KMS-11 (cell line): ENCODE data around the gene PRKD3.

Experiments
- H2AFZ ChIP-seq: fragments of 200-600 bp; sonication (generic); 2 replicates; pipeline ENCODE4 v1.6.1; 2016; ENCODE audit warnings: antibody characterized with exemption, mixed run types, low read depth
- H3K27ac ChIP-seq: fragments of 200-600 bp; sonication (generic); 2 replicates; pipeline ENCODE4 v1.6.1; 2016; ENCODE audit warnings: mild to moderate bottlenecking, mixed run types
- H3K27me3 ChIP-seq: fragments of 200-600 bp; sonication (generic); 2 replicates; pipeline ENCODE4 v1.6.1; 2017; ENCODE audit warnings: mild to moderate bottlenecking, low read depth, mixed run types, moderate library complexity; ENCODE audit not compliant: insufficient read depth
- H3K36me3 ChIP-seq: fragments of 200-600 bp; sonication (generic); 2 replicates; pipeline ENCODE4 v1.6.1; 2017; ENCODE audit warnings: mild to moderate bottlenecking, mixed run types; ENCODE audit not compliant: insufficient read depth
- H3K4me1 ChIP-seq: fragments of 200-600 bp; sonication (generic); 2 replicates; pipeline ENCODE4 v1.6.1; 2016; ENCODE audit warnings: mild to moderate bottlenecking, low read depth, mixed run types; ENCODE audit not compliant: poor library complexity, severe bottlenecking
- H3K4me2 ChIP-seq: fragments of 200-600 bp; sonication (generic); 2 replicates; pipeline ENCODE4 v1.7.0; 2016; ENCODE audit warnings: mild to moderate bottlenecking, mixed run types
- H3K4me3 ChIP-seq: fragments of 200-600 bp; sonication (generic); IDR thresholded peaks from 2 replicates; pipeline ENCODE4 v1.6.1; 2017; ENCODE audit warnings: low read depth, low read length, mixed read lengths; ENCODE audit not compliant: insufficient read depth
- H3K79me2 ChIP-seq: fragments of 200-600 bp; sonication (generic); 2 replicates; pipeline ENCODE4 v1.6.1; 2016; ENCODE audit warnings: low read depth, mixed run types; ENCODE audit not compliant: insufficient read depth
- H3K9ac ChIP-seq: fragments of 200-600 bp; sonication (generic); 2 replicates; pipeline ENCODE4 v1.6.1; 2016; ENCODE audit warnings: mild to moderate bottlenecking, mixed run types
- H4K20me1 ChIP-seq: fragments of 200-600 bp; sonication (generic); 2 replicates; pipeline ENCODE4 v1.6.1; 2016; ENCODE audit warnings: mild to moderate bottlenecking, mixed run types; ENCODE audit not compliant: insufficient read depth
- TF ChIP-seq, protein P1 (sequence below): fragments of 200-600 bp; sonication (generic); conservative IDR thresholded peaks from 2 replicates; pipeline ENCODE4 v1.6.1; 2017; ENCODE audit warnings: low read depth, mild to moderate bottlenecking, antibody characterized with exemption, low read length, moderate library complexity, mixed read lengths

Gene PRKD3

DNA sequence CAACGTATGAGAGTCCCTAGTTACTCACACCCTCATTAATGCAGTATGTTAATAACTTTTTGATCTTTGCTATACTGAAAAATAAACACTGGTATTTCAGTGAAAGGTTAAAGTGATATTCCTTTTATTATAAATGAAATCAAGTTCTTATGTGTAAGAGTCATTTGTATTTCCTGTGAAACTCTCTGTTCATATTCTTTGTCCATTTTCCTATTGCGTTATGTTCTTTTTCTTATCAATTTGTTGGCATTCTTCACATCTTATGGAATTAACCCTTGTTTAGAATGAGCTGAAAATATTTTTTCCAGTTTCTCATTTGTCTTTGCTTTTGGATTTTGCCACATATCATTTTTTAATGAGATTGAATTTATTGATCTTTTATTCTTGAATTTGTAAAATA lies 48.3 kb downstream of the PRKD3 start:
- TF ChIP-seq, protein P1, sequence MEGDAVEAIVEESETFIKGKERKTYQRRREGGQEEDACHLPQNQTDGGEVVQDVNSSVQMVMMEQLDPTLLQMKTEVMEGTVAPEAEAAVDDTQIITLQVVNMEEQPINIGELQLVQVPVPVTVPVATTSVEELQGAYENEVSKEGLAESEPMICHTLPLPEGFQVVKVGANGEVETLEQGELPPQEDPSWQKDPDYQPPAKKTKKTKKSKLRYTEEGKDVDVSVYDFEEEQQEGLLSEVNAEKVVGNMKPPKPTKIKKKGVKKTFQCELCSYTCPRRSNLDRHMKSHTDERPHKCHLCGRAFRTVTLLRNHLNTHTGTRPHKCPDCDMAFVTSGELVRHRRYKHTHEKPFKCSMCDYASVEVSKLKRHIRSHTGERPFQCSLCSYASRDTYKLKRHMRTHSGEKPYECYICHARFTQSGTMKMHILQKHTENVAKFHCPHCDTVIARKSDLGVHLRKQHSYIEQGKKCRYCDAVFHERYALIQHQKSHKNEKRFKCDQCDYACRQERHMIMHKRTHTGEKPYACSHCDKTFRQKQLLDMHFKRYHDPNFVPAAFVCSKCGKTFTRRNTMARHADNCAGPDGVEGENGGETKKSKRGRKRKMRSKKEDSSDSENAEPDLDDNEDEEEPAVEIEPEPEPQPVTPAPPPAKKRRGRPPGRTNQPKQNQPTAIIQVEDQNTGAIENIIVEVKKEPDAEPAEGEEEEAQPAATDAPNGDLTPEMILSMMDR = no peak
- H3K4me1 ChIP-seq = peaks cover 26% of the 10 kb centered on the region
- peaks cover 29% of the 10 kb centered on the region for H4K20me1 ChIP-seq
- no peak overlapping the region for H3K4me2 ChIP-seq
- no peak overlapping the region for H2AFZ ChIP-seq
- H3K36me3 ChIP-seq = peaks cover 60% of the 10 kb centered on the region
- H3K4me3 ChIP-seq = no peak overlapping the region
- no peak overlapping the region for H3K27ac ChIP-seq
- no peak overlapping the region for H3K9ac ChIP-seq
- H3K27me3 ChIP-seq = no peaks in the 10 kb centered on the region
- H3K79me2 ChIP-seq = peaks cover 96% of the 10 kb centered on the region
